Activated CD8-positive, alpha-beta memory T cell treated with anti-CD3 and anti-CD28 coated beads for 24 hours (primary cell): ENCODE results near the gene FOS.

Experiments used
- DNase-seq: peaks from one replicate; pipeline ENCODE4 v3.0.0-alpha.2; 2020

The FOS gene

DNA sequence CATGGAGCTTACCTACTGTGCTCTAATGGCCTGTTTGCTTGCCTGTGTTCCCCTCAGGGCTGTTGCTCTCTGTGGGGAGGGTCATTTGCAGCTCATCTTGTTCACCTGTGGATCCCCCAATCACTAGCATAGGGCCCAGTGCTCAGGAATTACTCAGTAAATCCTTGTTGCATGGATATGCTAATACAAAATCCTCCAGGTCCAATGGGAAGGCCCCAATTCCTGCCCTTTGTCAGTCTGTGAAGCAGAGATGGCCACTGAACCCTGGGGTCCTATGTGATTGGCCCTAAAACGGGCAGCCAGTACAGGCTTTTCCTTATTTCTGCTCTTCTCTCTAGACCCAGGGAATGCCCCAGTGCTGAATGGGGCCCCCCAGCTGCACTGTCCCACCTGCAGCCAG is 44.1 kb downstream of the FOS start:
- DNase-seq: no peak

DNA sequence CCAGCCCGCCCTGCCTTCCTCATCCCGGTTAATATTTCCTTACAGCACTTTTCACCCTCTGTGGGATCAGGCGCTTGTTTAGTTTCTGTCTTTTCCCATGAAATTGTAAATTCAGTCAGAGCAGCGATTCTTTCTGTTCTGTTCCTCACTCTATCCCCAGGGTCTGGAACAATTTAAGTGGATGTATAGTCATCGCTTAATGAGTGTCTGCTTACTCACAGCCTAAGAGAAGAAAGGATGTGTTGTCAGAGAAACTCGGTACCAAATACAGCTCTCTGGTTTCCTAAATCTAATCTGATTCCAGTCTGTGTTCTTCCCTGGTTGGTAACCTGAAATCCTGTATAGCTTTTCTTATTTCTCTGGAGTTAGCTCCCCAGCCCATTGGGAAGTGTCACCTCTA is 44.9 kb downstream of the FOS start:
- DNase-seq: no peak

DNA sequence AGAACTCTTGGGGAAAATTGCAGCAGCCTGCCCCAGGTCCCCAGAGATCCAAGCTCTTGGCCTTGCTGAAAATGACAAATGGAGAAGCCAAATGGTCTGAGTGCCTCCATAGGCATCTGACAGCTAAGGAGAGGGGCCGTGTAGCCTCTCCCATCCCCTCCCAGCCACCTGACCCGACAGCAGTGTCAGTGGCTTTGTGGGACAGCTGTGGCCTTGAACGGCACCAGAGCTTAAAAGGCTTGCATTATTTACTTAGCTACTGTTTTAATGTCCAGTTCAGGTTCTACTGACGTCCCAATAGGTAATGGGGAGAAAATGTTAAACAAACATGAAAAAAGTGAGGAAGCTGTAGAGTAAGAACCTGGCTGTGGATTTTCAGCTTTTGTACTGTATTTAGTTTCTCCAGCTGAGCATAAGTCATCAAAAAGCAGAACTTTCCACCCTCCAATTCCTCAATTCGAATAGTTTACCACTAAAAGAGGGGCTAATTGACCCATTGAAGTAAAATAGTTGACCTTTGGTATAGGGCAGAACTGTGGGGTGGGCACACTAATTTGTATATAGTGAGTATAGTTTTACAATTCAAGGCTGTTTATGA is 50.0 kb downstream of the FOS start:
- DNase-seq: no peak

DNA sequence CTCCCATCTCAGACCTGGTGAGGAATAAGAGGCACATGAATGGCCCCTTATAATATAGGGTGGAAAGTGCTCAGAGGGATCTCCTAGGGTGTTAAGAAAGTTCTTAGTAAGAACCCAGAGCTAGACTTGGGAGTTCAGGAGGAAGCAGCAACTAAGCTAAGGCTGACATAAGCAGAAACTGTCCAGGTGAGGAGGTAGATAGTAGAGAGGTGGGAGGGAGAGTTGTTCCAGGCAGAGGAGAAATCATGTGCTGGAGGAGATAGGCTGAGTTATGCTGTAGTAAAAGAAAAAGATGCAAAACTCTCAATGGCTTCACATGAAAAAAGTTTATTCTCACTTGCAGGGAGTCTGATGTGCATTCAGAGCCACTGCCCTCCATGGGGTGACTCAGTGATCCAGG is 50.7 kb downstream of the FOS start:
- no peak for DNase-seq

DNA sequence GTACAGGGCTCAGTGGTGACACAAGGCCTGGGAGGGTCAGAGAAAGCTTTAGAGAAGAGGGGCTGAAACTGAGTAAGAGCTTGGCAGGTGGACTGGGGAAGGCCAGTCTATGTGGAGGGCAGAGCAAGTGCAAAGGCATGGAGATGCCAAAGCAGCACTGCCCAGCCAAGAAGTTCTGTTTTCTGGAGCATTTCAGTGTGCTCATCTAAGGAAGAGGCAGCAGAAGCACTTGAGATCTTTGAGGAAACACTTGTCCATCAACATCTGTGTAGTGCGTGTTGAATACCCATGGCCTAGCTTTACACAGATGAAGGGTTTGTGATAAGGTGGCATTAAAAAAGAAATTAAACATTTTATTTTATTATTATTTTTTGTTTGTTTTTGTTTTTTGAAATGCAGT is 52.8 kb downstream of the FOS start:
- no peak for DNase-seq
